Measurements from ENCODE around the gene DSC1.

DSC1 gene

GRCh38 chr18:31197676-31198075 lies 35.0 kb upstream of the DSC1 start:
- no peak overlapping the region for H3K4me3 ChIP-seq (ENCODE audit: low read depth, low read length)
- in situ Hi-C loops (cut with HindIII; ENCODE audit: low sequenced_read_pairs), result no loop called here
- DNase-seq (ENCODE audit: low read depth), result no peak
- TF ChIP-seq CTCF (IDR thresholded peaks at IDR 0.05; ENCODE audit: low read depth, low read length, missing control alignments), result no peak

GRCh38 chr18:31195063-31195462 lies 32.4 kb upstream of the DSC1 start:
- no peak for TF ChIP-seq CTCF (IDR thresholded peaks at IDR 0.05; ENCODE audit: low read depth, low read length, missing control alignments)
- in situ Hi-C loops (cut with HindIII; ENCODE audit: low sequenced_read_pairs), result no loop called here
- no peak for DNase-seq (ENCODE audit: low read depth)
- H3K4me3 ChIP-seq (ENCODE audit: low read depth, low read length), result no peak overlapping the region

GRCh38 chr18:31192086-31192776 lies 29.6 kb upstream of the DSC1 start:
- TF ChIP-seq CTCF (IDR thresholded peaks at IDR 0.05; ENCODE audit: low read depth, low read length, missing control alignments), result no peak
- in situ Hi-C loops (cut with HindIII; ENCODE audit: low sequenced_read_pairs), result no loop called here
- no peak for DNase-seq (ENCODE audit: low read depth)
- no peak overlapping the region for H3K4me3 ChIP-seq (ENCODE audit: low read depth, low read length)

GRCh38 chr18:31190919-31191318 lies 28.3 kb upstream of the DSC1 start:
- H3K4me3 ChIP-seq (ENCODE audit: low read depth, low read length), result no peak overlapping the region
- TF ChIP-seq CTCF (IDR thresholded peaks at IDR 0.05; ENCODE audit: low read depth, low read length, missing control alignments), result no peak
- DNase-seq (ENCODE audit: low read depth), result no peak
- in situ Hi-C loops (cut with HindIII; ENCODE audit: low sequenced_read_pairs), result no loop called here

GRCh38 chr18:31189757-31190156 lies 27.1 kb upstream of the DSC1 start:
- in situ Hi-C loops (cut with HindIII; ENCODE audit: low sequenced_read_pairs), result no loop called here
- no peak overlapping the region for H3K4me3 ChIP-seq (ENCODE audit: low read depth, low read length)
- TF ChIP-seq CTCF (IDR thresholded peaks at IDR 0.05; ENCODE audit: low read depth, low read length, missing control alignments), result no peak
- DNase-seq (ENCODE audit: low read depth), result no peak

- TF ChIP-seq CTCF (IDR thresholded peaks at IDR 0.05; ENCODE audit: low read depth, low read length, missing control alignments), result no peak
- in situ Hi-C loops (cut with HindIII; ENCODE audit: low sequenced_read_pairs), result no loop called here
- DNase-seq (ENCODE audit: low read depth), result no peak
These were observed 22.7 kb upstream of the DSC1 start for GRCh38 chr18:31185186-31185950.

More at GRCh38 chr18:31185186-31185950, 22.7 kb upstream of the DSC1 start:
- no peak overlapping the region for H3K4me3 ChIP-seq (ENCODE audit: low read depth, low read length)
